ENCODE measurements around the gene OR51A2. TPM values are rescaled to one million over a fixed set of nuclear protein-coding genes. Genes with fewer than 3 reads are reported as not detected.
"Not testable (repeated sequence)": the region's sequence is repeated elsewhere in the genome, so short reads cannot be mapped to it uniquely, and the experiment has no call there.

Gene OR51A2, protein sequence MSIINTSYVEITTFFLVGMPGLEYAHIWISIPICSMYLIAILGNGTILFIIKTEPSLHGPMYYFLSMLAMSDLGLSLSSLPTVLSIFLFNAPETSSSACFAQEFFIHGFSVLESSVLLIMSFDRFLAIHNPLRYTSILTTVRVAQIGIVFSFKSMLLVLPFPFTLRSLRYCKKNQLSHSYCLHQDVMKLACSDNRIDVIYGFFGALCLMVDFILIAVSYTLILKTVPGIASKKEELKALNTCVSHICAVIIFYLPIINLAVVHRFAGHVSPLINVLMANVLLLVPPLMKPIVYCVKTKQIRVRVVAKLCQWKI
- not detected for total RNA-seq
- long read RNA-seq, donor 1 = 0 reads
- long read RNA-seq, donor 2 = 0 reads

GRCh38 chr11:4955613-4956012 is at the start of gene OR51A2:
TSS of gene OR51A2 (minus strand) at chr11:4955713. CDS start at chr11:4955713, 0 bp downstream.
- DNase-seq (ENCODE audit: low spot score); intact Hi-C loops (cut with DNase I): not testable (repeated sequence)

DNA sequence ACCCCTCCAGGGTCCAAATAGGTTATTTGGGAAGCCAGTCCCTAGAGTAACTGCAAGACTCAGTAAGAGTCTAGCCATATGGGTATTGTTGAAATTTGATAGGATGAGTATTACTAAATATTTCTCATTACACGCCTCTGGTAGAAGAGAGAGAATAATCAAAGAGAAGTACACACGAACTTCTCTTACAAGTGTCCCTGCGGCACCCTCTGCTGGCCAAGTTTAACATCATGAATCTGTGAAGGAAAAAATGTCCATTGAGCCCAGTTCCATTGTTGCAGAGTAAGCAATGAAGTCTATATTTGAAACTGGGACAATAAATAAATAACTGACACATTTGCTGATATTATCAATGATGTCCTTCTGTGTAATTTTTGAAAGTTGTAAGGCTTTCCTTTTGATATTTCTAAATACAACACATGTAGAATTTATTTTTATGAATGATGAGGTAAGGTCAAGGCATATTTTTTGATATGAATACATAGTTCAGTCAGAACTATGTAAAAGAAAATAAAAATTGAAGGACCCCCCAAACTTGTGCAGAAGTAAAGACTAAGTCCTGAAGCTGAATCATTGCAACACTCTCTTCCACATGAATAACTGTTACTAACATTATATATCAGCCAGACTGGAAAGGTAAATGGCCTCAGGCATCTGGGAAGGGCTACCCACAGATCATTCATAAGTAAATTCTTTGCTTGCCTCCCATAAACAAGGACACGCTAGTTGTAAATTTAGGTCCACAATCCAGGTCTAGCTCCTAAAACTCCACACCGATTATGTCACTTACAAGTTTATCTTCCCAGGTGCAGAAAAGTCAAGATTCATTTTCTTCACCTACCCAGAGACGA is 49.1 kb upstream of the OR51A2 start:
- intact Hi-C loops (cut with DNase I) = loop anchor here in 1 of 2 donors (10.0 kb wide), 1 partner anchor 370 kb away; the partner anchor contains the start of gene OR51D1
- no peak for DNase-seq (ENCODE audit: low spot score)

DNA sequence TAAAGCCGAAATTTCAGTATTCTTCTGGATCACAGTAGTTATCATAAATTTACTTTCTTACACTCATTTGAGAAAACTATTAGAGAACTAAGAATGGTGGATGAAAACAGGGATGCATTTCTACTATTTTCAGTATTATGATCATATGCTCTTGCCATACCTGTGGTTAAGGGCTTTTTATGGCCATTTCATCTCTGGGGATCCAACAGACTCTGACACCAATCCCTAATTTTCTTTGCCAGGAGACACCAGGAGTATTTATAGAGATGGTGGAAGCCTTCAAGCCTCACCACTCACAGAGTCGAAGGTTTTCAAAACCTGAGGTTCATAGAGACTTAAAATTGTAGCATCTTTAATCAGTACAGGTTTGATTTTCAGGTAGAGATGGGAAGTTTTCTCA is 39.0 kb upstream of the OR51A2 start, which contains the start of gene OR51L1:
Gene OR51L1 (plus strand): TSS at position 301 of the 400 bp plus-strand sequence. CDS start 4,132 bp downstream, outside the sequence.
- intact Hi-C loops (cut with DNase I) = no loop called here
- DNase-seq (ENCODE audit: low spot score) = no peak

GRCh38 chr11:4991060-4991459 is 35.5 kb upstream of the OR51A2 start:
- intact Hi-C loops (cut with DNase I) = loop anchor here in 1 of 2 donors (1.0 kb wide), 1 partner anchor 30 kb away; no protein-coding TSS in a partner anchor
- no peak for DNase-seq (ENCODE audit: low spot score)

DNA sequence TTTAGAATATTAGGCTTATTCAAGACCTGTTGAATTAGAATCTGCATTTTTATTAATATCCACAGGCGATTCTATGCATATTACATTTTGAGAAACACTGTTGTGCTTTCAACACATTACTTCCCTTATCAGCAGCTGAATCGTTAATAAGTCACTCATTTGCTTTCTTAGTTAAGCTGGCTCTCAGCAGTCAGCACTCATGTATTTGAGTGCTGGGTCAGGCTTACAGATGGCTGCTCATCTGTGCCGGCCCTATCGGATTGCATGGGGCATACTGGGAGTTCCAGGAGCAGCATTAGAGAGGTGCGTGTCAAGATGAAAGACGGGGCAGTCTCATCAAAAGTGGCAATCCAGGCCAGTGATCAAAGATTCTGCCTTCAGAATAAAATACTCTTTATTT is 28.3 kb upstream of the OR51A2 start:
- intact Hi-C loops (cut with DNase I) = no loop called here
- no peak for DNase-seq (ENCODE audit: low spot score)

DNA sequence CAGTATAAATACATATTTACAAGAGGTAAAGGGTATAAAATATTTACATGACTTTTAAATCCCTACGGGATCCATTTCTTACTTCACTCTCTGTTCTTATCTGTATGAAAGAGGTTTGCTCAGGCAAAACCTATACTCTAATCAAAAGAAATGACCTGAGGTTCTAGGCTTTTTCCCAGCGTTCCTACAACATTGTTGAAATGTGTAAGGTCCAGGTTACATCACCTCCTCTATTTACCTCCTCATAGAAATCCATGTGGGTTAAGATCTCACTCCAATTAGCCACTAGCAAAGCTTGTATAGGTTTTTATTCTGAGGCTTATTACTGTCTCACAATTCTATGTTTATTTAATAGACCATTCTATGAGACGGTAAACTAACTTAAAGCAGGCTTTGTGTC is 27.2 kb upstream of the OR51A2 start:
- no peak for DNase-seq (ENCODE audit: low spot score)
- intact Hi-C loops (cut with DNase I) = no loop called here

DNA sequence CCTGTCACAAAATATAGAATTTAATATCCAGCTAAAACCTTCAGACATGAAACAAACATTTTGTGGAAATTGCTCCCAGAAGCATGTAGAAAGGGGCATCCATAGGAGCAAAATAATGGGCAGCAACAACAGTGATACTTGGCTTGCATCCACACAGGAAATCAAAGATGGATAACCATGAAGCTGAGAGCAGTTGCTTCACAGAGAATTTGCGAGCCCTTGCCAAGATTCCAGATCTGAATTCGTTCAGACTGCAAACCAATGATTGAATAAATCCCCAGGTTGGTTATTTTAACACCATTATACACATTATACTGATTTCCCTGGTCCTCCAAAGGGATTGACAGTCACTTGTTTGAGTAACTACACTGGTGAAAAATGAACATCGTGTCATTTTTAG is 23.5 kb upstream of the OR51A2 start:
- DNase-seq (ENCODE audit: low spot score) = no peak
- intact Hi-C loops (cut with DNase I) = no loop called here

GRCh38 chr11:4975436-4975835 is 19.9 kb upstream of the OR51A2 start:
- intact Hi-C loops (cut with DNase I) = no loop called here
- no peak for DNase-seq (ENCODE audit: low spot score)

GRCh38 chr11:4962816-4963215 is 7.3 kb upstream of the OR51A2 start:
- DNase-seq (ENCODE audit: low spot score) = no peak
- intact Hi-C loops (cut with DNase I) = no loop called here

- no peak for DNase-seq (ENCODE audit: low spot score)
- intact Hi-C loops (cut with DNase I) = no loop called here
These were observed 5.4 kb upstream of the OR51A2 start for GRCh38 chr11:4960877-4961276.

DNA sequence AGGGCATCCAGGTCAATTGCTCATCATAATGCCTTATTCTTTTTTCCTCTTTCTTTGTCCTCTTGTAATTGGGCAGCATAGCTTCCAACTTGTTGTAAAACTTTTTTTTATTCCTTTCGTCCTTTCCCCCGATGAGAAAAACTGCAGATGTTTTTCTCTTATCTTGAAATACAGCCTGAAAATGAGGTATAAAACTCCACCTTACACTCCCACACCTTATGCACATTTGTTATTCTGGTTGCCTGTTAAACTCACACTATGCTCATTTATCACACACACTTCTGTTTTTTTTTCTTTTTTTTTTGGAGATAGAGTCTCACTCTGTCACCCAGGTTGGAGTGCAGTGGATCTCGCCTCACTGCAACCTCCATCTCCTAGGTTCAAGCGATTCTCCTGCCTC is 1.9 kb upstream of the OR51A2 start:
- no peak for DNase-seq (ENCODE audit: low spot score)
- intact Hi-C loops (cut with DNase I) = no loop called here

DNA sequence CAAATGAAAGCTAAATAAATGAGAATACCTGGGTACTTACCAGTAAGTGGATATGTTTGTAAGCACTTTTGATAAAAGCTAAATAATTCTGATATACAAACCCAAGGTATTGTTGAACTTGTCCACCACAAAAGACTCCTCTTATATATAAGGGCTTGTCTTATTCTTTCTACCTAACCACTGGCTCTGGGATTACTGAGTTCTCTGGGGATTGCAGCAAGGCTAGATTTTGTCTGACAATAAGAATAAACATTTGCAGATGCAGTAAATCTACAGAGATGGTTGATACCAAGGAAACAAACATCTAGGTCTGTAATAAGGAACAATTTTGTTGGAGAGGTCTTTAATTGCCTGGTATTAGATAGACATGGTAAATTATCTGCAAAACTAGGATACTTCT is 8.0 kb downstream of the OR51A2 start, which contains the start of gene OR51A4:
Gene OR51A4 (minus strand): TSS at position 101 of the 400 bp plus-strand sequence. CDS start 505 bp downstream, outside the sequence.
- intact Hi-C loops (cut with DNase I) = no loop called here
- DNase-seq (ENCODE audit: low spot score) = no peak

- no peak for DNase-seq (ENCODE audit: low spot score)
- intact Hi-C loops (cut with DNase I) = no loop called here
These were observed 18.8 kb downstream of the OR51A2 start for GRCh38 chr11:4936745-4937144.

GRCh38 chr11:4932751-4933150 is 22.8 kb downstream of the OR51A2 start:
- DNase-seq (ENCODE audit: low spot score) = no peak
- intact Hi-C loops (cut with DNase I) = no loop called here

- intact Hi-C loops (cut with DNase I) = no loop called here
These were observed 28.9 kb downstream of the OR51A2 start for GRCh38 chr11:4926608-4927007.

DNA sequence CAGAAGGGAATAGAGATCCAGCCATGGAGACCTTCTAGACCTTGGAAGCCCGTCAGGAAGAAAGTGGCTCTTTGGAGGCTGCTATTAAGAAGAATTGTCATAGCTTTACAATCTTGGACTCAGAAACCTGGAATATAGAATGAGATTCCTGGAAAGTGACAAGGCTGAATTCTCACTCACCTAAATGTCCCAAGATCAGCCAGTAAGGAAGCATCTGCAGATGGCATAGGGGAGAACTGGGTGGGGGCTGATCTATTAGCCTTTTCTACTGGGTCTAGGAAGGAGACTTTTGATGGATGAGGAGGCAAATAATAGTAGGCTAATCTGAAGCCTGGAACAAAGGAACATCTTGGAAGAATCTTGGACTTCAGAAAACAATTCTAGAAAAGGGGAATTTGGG is 31.3 kb downstream of the OR51A2 start, which contains the start of gene OR51G1:
Gene OR51G1 (minus strand): TSS at position 101 of the 400 bp plus-strand sequence. CDS start 0 bp downstream, at position 101.
- intact Hi-C loops (cut with DNase I) = no loop called here
- no peak for DNase-seq (ENCODE audit: low spot score)

More at GRCh38 chr11:4926608-4927007, 28.9 kb downstream of the OR51A2 start:
- no peak for DNase-seq (ENCODE audit: low spot score)

GRCh38 chr11:4922304-4922703 is 33.2 kb downstream of the OR51A2 start:
- DNase-seq (ENCODE audit: low spot score) = no peak
- intact Hi-C loops (cut with DNase I) = no loop called here

DNA sequence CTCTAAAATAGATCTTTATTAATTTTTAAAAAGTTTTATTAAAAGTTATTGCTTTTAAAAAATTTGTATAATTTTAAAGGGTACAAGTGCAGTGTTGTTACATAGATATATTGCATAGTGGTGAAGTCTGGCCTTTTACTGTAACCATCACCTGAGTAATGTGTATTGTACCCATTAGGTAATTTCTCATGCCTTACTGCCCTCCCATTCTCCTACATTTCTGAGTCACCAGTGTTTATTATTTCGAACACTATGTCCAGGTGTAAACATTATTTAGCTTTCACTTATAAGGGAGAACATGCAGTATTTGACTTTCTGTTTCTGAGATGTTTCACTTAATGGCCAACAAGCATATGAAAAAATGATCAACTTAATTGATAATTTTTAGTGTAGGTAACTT is 33.7 kb downstream of the OR51A2 start:
- DNase-seq (ENCODE audit: low spot score) = no peak
- intact Hi-C loops (cut with DNase I) = no loop called here

- intact Hi-C loops (cut with DNase I) = loop anchor here in 1 of 2 donors (5.0 kb wide), 1 partner anchor 1063 kb away; no protein-coding TSS in a partner anchor
- no peak for DNase-seq (ENCODE audit: low spot score)
These were observed 36.3 kb downstream of the OR51A2 start, which contains the start of gene OR51G2 for GRCh38 chr11:4919250-4919649. TSS of gene OR51G2 (minus strand) at chr11:4919350. CDS start at chr11:4915663, 3,687 bp downstream.

DNA sequence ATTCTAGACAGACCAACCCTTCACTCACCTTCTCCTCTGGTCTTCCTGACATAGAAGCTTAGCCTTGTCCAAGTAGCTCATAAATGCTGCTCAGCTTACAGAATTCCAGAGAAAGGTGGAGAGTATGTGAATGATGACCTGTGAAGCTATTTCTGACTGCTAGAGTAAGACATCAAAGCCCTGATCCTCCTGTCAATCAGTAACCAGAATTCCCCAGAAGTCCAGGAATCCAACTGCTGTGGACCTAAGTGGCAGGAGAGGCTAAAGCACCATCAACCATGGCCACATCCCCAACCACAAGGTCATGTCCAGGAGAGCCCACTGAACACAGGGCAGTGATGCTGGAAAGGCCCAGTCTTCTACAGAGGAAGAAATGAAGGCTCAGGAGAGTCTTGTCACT is 38.9 kb downstream of the OR51A2 start:
- DNase-seq (ENCODE audit: low spot score) = no peak
- intact Hi-C loops (cut with DNase I) = loop anchor here in 1 of 2 donors (5.0 kb wide), 1 partner anchor 1066 kb away; no protein-coding TSS in a partner anchor

Data from posterior vena cava (tissue), 2 donors.